HPDE6-E6E7 (cell line): ENCODE results near the gene BRCA1.
A peak's percentile ranks its signal among the peaks of the same experiment; 100 is the strongest.
"Not testable (repeated sequence)": the region's sequence is repeated elsewhere in the genome, so short reads cannot be mapped to it uniquely, and the experiment has no call there.

Source experiments
- DNase-seq: peaks from one replicate; pipeline ENCODE4 v3.0.0; 2011; ENCODE audit warnings: missing footprints; ENCODE audit errors: extremely low spot score

BRCA1 gene

DNA sequence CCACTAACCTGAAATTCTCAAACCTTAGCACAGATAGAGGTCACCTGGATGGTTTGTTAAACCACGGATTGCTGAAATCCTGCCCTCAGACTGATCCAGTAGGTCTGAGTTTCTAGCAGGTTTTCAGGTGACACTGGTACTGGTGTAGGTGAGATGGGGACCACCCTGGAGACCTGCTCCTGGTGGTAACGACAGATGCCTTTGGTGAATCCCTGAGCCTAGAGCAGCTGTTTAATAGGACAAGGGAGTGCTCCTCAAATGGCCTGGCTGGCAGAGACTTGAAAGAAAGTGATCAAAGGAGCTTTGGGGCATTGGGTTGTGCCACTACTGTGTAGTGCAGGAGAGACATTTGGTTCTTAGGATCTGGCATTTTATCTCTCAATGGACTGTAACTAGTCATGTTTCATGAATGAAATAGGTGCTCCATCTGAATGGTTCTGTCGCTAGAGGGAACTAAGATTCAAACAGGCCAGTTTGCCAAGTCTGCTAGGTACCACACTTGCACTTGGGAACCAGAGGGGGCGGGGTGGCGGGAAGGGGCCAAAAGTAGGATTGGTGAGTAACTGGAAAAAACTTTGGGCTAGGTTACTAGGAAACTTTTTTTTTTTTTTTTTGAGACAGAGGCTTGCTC is 121.5 kb downstream of the BRCA1 start:
- DNase-seq: no peak

DNA sequence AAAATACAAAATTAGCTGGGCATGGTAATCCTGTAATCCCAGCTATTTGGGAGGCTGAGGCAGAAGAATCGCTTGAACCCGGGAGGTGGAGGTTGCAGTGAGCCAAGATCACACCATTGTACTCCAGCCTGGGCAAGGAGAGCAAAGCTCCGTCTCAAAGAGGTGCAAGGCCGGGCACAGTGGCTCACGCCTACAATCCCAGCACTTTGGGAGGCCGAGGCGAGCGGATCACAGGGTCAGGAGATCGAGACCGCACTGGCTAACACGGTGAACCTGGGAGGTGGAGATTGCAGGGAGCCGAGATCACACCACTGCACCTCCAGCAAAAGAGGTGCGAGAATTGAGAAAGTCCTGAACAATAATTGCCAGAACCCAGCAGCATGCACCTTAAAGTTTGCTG is 124.3 kb downstream of the BRCA1 start:
- not testable (repeated sequence) for DNase-seq

DNA sequence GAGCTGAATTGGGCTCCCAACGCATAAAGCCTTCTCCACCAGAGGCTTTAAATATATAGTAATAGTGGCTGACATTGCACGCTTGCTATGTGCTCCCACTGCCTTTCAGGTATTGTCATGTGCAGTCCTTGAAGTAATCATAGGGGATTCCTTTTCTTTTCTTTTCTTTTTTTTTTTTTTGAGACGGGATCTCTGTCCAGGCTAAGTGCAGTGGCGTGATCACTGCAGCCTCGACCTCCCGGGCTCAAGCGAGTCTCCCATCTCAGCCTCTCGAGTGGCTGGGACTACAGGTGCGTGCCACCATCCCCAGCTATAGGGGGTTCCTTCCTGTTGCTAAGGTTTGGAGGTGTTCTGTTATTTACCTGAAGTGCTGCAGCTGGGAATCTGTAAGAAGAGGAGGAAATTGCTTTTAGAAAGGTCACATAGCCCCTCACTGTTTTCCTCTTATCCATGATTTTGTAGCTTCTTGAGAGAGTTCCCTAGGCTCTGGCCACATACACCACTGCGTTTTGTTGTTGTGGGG is 126.1 kb downstream of the BRCA1 start:
- no peak for DNase-seq

DNA sequence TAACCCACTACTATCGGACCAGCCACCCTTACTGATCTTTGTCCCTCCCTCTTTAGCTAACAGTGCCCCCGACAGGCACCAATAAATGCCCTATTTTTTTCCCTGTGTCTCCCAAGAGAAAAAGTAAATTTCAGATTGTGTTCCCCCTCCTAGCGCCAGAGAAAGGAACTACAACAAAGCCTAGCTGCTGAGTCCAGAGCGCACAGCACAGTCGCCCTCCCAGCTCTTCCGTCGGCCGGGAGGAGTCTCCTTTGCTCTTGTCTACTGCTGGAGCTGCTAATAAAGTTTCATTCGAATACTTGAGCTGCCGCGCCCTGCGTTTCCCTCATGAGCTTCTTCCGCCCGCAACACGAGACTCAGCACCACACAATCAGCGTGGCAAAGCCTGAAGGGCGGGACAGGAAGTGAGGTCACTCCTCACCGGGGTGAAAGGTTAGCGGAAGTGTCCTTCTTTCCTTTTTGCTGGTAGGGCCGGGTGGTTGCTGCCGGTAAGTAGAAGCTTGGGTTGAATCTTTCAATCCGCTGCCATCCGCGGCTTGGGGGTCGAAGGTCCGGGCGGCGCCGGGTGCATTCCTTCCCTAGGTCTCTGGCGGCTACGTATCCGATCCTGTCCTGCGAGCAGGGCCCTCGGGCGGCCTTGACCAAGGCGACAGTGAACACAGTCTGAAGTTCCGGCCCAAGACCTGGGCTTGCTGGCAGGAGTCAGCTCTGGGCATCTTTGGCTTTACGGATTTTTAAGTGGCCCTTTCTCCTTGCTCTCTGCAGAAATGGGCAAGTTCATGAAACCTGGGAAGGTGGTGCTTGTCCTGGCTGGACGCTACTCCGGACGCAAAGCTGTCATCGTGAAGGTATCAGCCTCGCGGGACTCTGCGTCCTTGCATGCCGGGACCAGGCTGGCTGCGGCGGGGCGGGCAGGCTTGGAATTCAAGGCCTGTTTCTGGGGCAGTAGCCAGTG is 126.9 kb downstream of the BRCA1 start, which contains the start of gene RPL27:
Gene RPL27, plus strand, starts transcription at position 436 of the 955 bp plus-strand sequence. Its CDS starts 332 bp downstream, at position 768.
- DNase-seq: peak; percentile 98

DNA sequence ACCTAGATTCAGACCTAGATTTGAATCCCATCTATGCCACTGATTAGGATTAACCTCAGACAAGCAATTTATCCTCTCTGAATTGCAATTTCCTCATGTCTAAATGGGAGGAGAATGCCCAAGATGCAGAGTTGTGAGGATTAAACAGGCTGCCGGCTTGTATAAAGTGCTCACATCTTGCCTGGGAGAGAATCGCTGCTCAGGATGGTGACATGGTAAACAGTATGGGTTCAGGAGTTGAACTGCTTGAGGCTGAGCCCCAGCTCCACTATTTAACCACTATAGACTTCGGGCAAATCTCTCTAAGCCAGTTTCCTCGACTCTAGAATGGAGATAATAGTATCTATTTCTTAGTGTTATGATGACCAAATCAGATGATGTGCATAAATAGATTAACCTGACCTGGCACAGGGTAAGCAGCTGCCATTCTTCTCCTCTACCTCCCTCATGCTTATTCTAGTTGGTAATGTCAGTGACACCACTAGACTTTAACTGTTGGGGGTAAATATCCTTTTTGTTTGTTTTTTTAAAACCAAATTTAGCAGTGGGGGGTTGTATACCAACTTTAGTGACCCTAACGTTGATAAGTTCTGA is 127.7 kb downstream of the BRCA1 start:
- no peak for DNase-seq
